A549 (cell line): ENCODE measurements around the gene TAF3. TPM values are rescaled to one million over a fixed set of nuclear protein-coding genes. Genes with fewer than 3 reads are reported as not detected.
"Not testable (repeated sequence)": the region's sequence is repeated elsewhere in the genome, so short reads cannot be mapped to it uniquely, and the experiment has no call there.

Experiments
- ATAC-seq, 2 experiments: fragments of 200-7000 bp in 1 of 2; fragments of >200 bp in 1 of 2; cut with Nextera tagmentation in 1 of 2; cut with Tn5 transposase in 1 of 2; 3 replicates each; pipeline versions ENCODE4 v1.8.0 to v1.9.1; 2018 to 2020; ENCODE audit warnings: mild to moderate bottlenecking in 1 of 2, moderate library complexity in 1 of 2
- CTCF ChIA-PET: fragments of 300-600 bp; sonication (Branson Sonifier 250); formaldehyde crosslinking; extraction: SDS; loops from one replicate; lab custom pipeline; 2021; ENCODE audit warnings: antibody characterized with exemption, inconsistent platforms; lab: Yijun Ruan, JAX
- POLR2A ChIA-PET: fragments of 350-600 bp; formaldehyde crosslinking; extraction: SDS; loops from one replicate; lab custom pipeline; 2021; ENCODE audit warnings: antibody characterized with exemption, inconsistent platforms; lab: Yijun Ruan, JAX
- DNase-seq, 2 experiments: peaks; one replicate each; pipeline versions ENCODE4 v3.0.0 to v3.0.0-alpha.2; 2011 to 2016; ENCODE audit warnings: low read depth in 1 of 2, low spot score in 1 of 2
- FAIRE-seq: peaks from 2 replicates; lab custom pipeline; 2011; peaks lifted over from hg19 to GRCh38; lab: Jason Lieb, UNC
- H3K27ac ChIP-seq, 2 experiments: fragments of >200 bp; sonication (Bioruptor Twin); formaldehyde crosslinking; 3 replicates each; pipeline ENCODE4 v1.5.1; 2016 to 2017
- H3K4me1 ChIP-seq: fragments of >200 bp; sonication (Bioruptor Twin); formaldehyde crosslinking; 3 replicates; pipeline ENCODE4 v1.6.1; 2016
- H3K4me2 ChIP-seq: fragments of >200 bp; sonication (Bioruptor Twin); formaldehyde crosslinking; 3 replicates; pipeline ENCODE4 v1.6.1; 2016
- H3K4me3 ChIP-seq: fragments of >200 bp; sonication (Bioruptor Twin); formaldehyde crosslinking; 3 replicates; pipeline ENCODE4 v1.5.1; 2016
- H3K9me3 ChIP-seq: fragments of >200 bp; sonication (Bioruptor Twin); formaldehyde crosslinking; 3 replicates; pipeline ENCODE4 v1.6.1; 2016
- CBX8 ChIP-seq: fragments of 200-600 bp; sonication (generic); IDR thresholded peaks from 2 replicates; pipeline ENCODE4 v1.6.1; 2016
- E2F6 ChIP-seq: IDR thresholded peaks from 2 replicates; pipeline ENCODE4 v1.6.1; 2012; ENCODE audit warnings: low read depth, borderline replicate concordance
- ELK1 ChIP-seq: fragments of 150-350 bp; IDR thresholded peaks from 2 replicates; pipeline ENCODE4 v1.6.1; 2014; ENCODE audit warnings: low read depth, mild to moderate bottlenecking, low read length
- ESRRA ChIP-seq: fragments of 150-350 bp; IDR thresholded peaks from 2 replicates; pipeline ENCODE4 v1.6.1; 2014; ENCODE audit warnings: mild to moderate bottlenecking, low read length, borderline replicate concordance
- FOSB ChIP-seq: fragments of 250-450 bp; sonication (Bioruptor Pico); IDR thresholded peaks from 2 replicates; pipeline ENCODE4 v1.5.0; 2020; ENCODE audit warnings: mild to moderate bottlenecking, moderate library complexity
- GATA3 ChIP-seq: IDR thresholded peaks from 2 replicates; pipeline ENCODE4 v1.6.1; 2012; ENCODE audit warnings: borderline replicate concordance
- HDAC2 ChIP-seq: fragments of 200-600 bp; sonication (generic); IDR thresholded peaks from 2 replicates; pipeline ENCODE4 v1.6.1; 2016
- HES2 ChIP-seq: fragments of >200 bp; sonication (Bioruptor Twin); formaldehyde crosslinking; IDR thresholded peaks from 2 replicates; pipeline ENCODE4 v1.6.1; 2016
- JUNB ChIP-seq: fragments of >200 bp; sonication (Bioruptor Twin); formaldehyde crosslinking; IDR thresholded peaks from 2 replicates; pipeline ENCODE4 v1.6.1; 2016
- NFE2L2 ChIP-seq: fragments of 150-350 bp; conservative IDR thresholded peaks from 2 replicates; pipeline ENCODE4 v1.6.1; 2014; ENCODE audit warnings: low read length
- NPAS2 ChIP-seq: fragments of 250-450 bp; sonication (Bioruptor Pico); IDR thresholded peaks from 2 replicates; pipeline ENCODE4 v1.8.0; 2022; ENCODE audit warnings: mild to moderate bottlenecking, moderate library complexity, borderline replicate concordance
- NR3C1 ChIP-seq: fragments of >200 bp; sonication (Bioruptor Twin); formaldehyde crosslinking; IDR thresholded peaks from 3 replicates; pipeline ENCODE4 v1.6.1; 2017
- PBX3 ChIP-seq: IDR thresholded peaks from 2 replicates; pipeline ENCODE4 v1.6.1; 2012
- RAD21 ChIP-seq, 2 experiments: fragments of >200 bp in 1 of 2; sonication (Bioruptor Twin) in 1 of 2; formaldehyde crosslinking in 1 of 2; IDR thresholded peaks in 1 of 2; conservative IDR thresholded peaks in 1 of 2; 2 replicates in 1 of 2; 3 replicates in 1 of 2; pipeline ENCODE4 v1.6.1; 2012 to 2018; ENCODE audit warnings: inconsistent platforms in 1 of 2
- RARB ChIP-seq: fragments of 250-450 bp; sonication (Bioruptor Pico); IDR thresholded peaks from 2 replicates; pipeline ENCODE4 v1.8.0; 2021; ENCODE audit warnings: mild to moderate bottlenecking, moderate library complexity
- RFX5 ChIP-seq: fragments of 450-650 bp; IDR thresholded peaks from 2 replicates; pipeline ENCODE4 v1.7.1; 2014; ENCODE audit warnings: antibody characterized with exemption, mild to moderate bottlenecking, moderate library complexity
- SREBF2 ChIP-seq: fragments of 450-650 bp; IDR thresholded peaks from 2 replicates; pipeline ENCODE4 v1.6.1; 2014; ENCODE audit warnings: mild to moderate bottlenecking, moderate library complexity
- TP53 ChIP-seq: fragments of 250-450 bp; sonication (Bioruptor Pico); IDR thresholded peaks from 2 replicates; pipeline ENCODE4 v1.5.0; 2021; ENCODE audit warnings: mild to moderate bottlenecking, moderate library complexity
- ZFP36 ChIP-seq: fragments of 450-650 bp; IDR thresholded peaks from 2 replicates; pipeline ENCODE4 v1.6.1; 2014; ENCODE audit warnings: borderline replicate concordance; ENCODE audit not compliant: partially characterized antibody
- WGBS: methylation state at CpG from one replicate; pipeline ENCODE4 v1.1.6; 2017; ENCODE audit errors: missing lambda C conversion rate; 5-methylcytosine and 5-hydroxymethylcytosine counted together
- polyA plus RNA-seq, 4 experiments: library from polyadenylated mRNA; depleted of rRNA in 3 of 4; stranded (reverse); fragments of >200 nt; fragmentation: RNase III in 1 of 4; extraction: RNeasy Plus Mini Kit Qiagen cat#74134 plus additional on column Dnase treatment in 1 of 4; gene quantifications; 2 replicates in 3 of 4; 3 replicates in 1 of 4; pipeline ENCODE4 v1.2.3, GENCODE V29; 2011 to 2017

The TAF3 gene
- polyA plus RNA-seq, 2 of the 4 experiments (the other 2 are of a cell fraction), result 5.7 to 6.1 TPM

GRCh38 chr10:7810443-7810842, 7.9 kb upstream of the TAF3 start (continued):
- no peak for TF ChIP-seq FOSB
- TF ChIP-seq PBX3, result no peak

GRCh38 chr10:7811000-7811399, 7.3 kb upstream of the TAF3 start:
- ATAC-seq (no peak; a peak in 1 of 6 replicates), FAIRE-seq (no peak)
- WGBS, result 81% methylated on average over 5 of the region's 5 CpGs
- H3K27ac ChIP-seq, result no peak overlapping the region
- CTCF ChIA-PET, result interaction anchor here (1.0 kb wide), 1 partner anchor 10 kb away, joined by 3 read pairs; no protein-coding TSS in a partner anchor
- TF ChIP-seq SREBF2 (no peak), GATA3 (no peak), HDAC2 (no peak), RAD21 (conservative IDR thresholded peaks at IDR 0.05 in 1 of 2, IDR thresholded peaks at IDR 0.05 in 1 of 2) (no peak), NPAS2 (CRISPR knock-in tag) (no peak)
- TF ChIP-seq, all 56 proteins: peak for 0
- DNase-seq, result no peak
- H3K4me1 ChIP-seq, result no peaks in the 10 kb centered on the region
- no peak overlapping the region for H3K4me2 ChIP-seq
- POLR2A ChIA-PET, result no interaction called here
- H3K9me3 ChIP-seq, result no peaks in the 10 kb centered on the region
- H3K4me3 ChIP-seq, result no peak overlapping the region

- FAIRE-seq, H3K27ac ChIP-seq, H3K4me3 ChIP-seq, H3K4me1 ChIP-seq, H3K4me2 ChIP-seq, DNase-seq, ATAC-seq, H3K9me3 ChIP-seq, POLR2A ChIA-PET: not testable (repeated sequence)
- 60% methylated on average over 7 of the region's 7 CpGs for WGBS
- CTCF ChIA-PET, result interaction anchor here (1.3 kb wide), 1 partner anchor 24 kb away, joined by 3 read pairs; the partner anchor contains the start of genes ATP5F1C and KIN
Measured at GRCh38 chr10:7811743-7812142, 6.6 kb upstream of the TAF3 start.

GRCh38 chr10:7813481-7813880, 4.8 kb upstream of the TAF3 start:
- ATAC-seq, result peak in 1 of 2 experiments; percentile 35; a peak in 1 of 6 replicates
- no peak for DNase-seq
- Histone ChIP-seq H3K4me2 (no peak overlapping the region), H3K27ac (no peak overlapping the region), H3K9me3 (no peaks in the 10 kb centered on the region), H3K4me1 (peaks cover 5% of the 10 kb centered on the region; the same call in 1 of the 3 replicates), H3K4me3 (no peak overlapping the region)
- TF ChIP-seq JUNB (no peak), ELK1 (no peak), CBX8 (no peak), ESRRA (no peak), NR3C1 (no peak), TP53 (CRISPR knock-in tag) (no peak), E2F6 (no peak), PBX3 (no peak), HES2 (no peak), RFX5 (no peak), RARB (CRISPR knock-in tag) (no peak), NFE2L2 (no peak), ZFP36 (no peak)
- POLR2A ChIA-PET, result no interaction called here
- FAIRE-seq, result no peak
- 77% methylated on average over 3 of the region's 3 CpGs for WGBS
- CTCF ChIA-PET, result no interaction called here
